Spleen (tissue), 7 donors: ENCODE measurements around the gene MTERF4.

ENCODE experiments used
- CTCF ChIP-seq, 11 experiments: fragments of 200-600 bp in 7 of 11; fragments of 450-650 bp in 4 of 11; sonication (generic) in 4 of 11; IDR thresholded peaks in 8 of 11; conservative IDR thresholded peaks in 3 of 11; 1 replicate in 7 of 11; 2 replicates in 4 of 11; pipeline versions ENCODE4 v1.4.0 to v1.8.0; 2016 to 2021; ENCODE audit warnings: antibody characterized with exemption in 11 of 11, inconsistent platforms in 4 of 11, mild to moderate bottlenecking in 1 of 11
- POLR2A ChIP-seq, 3 donors: fragments of 450-650 bp; IDR thresholded peaks; one replicate each; pipeline ENCODE4 v1.5.1; 2017; ENCODE audit warnings: antibody characterized with exemption in 3 of 3, mild to moderate bottlenecking in 1 of 3
- POLR2AphosphoS5 ChIP-seq, 3 donors: sonication (generic); formaldehyde crosslinking; IDR thresholded peaks; one replicate each; pipeline ENCODE4 v1.5.1; 2017; ENCODE audit warnings: antibody characterized with exemption in 3 of 3
- donor health status: DM: no; HTN: no; CAD: no; lungs with moderate emphysema.
- donor health status: DM: no; HTN: no; CAD: no.
- donor health status: DM: no; HTN: no; CAD: no.

GRCh38 chr2:241048149-241048948 is 53.7 kb downstream of the MTERF4 start:
- TF ChIP-seq CTCF (IDR thresholded peaks at IDR 0.05 in 8 of 11, conservative IDR thresholded peaks at IDR 0.05 in 3 of 11) (no peak), POLR2AphosphoS5 (IDR thresholded peaks at IDR 0.05) (no peak), POLR2A (IDR thresholded peaks at IDR 0.05) (no peak)
